Left kidney (tissue), 2 donors: ENCODE data around the gene CSTF3. TPM values are rescaled to one million over a fixed set of nuclear protein-coding genes. Genes with fewer than 3 reads are reported as not detected.
A peak's percentile ranks its signal among the peaks of the same experiment; 100 is the strongest.
"Not testable (repeated sequence)": the region's sequence is repeated elsewhere in the genome, so short reads cannot be mapped to it uniquely, and the experiment has no call there.

Source experiments
- DNase-seq: peaks from one replicate; pipeline ENCODE4 v3.0.0-alpha.2; 2013
- polyA plus RNA-seq: library from polyadenylated mRNA; unstranded; fragments of 120-200 nt; gene quantifications from one replicate; pipeline ENCODE4 v1.2.1, GENCODE V29; 2013; ENCODE audit not compliant: insufficient read length

CSTF3 gene
- polyA plus RNA-seq, 1 donor, result 67.3 TPM

- no peak for DNase-seq
Measured at GRCh38 chr11:33171251-33171650, 10.0 kb upstream of the CSTF3 start.

GRCh38 chr11:33168709-33169200 is 7.5 kb upstream of the CSTF3 start:
- no peak for DNase-seq

- DNase-seq, result no peak
Measured at GRCh38 chr11:33162831-33163230, 1.6 kb upstream of the CSTF3 start.

GRCh38 chr11:33160587-33160986 is 693 bp downstream of the CSTF3 start:
- no peak for DNase-seq

- DNase-seq, result peak; percentile 69
Measured at GRCh38 chr11:33160136-33160535, 1.1 kb downstream of the CSTF3 start.

GRCh38 chr11:33159378-33159867 is 1.9 kb downstream of the CSTF3 start:
- DNase-seq, result not testable (repeated sequence)

- no peak for DNase-seq
Measured at GRCh38 chr11:33158596-33159275, 2.5 kb downstream of the CSTF3 start.

- DNase-seq, result no peak
Measured at GRCh38 chr11:33157103-33158027, 3.9 kb downstream of the CSTF3 start.

- DNase-seq, result no peak
Measured at GRCh38 chr11:33151399-33151798, 9.9 kb downstream of the CSTF3 start.

GRCh38 chr11:33147559-33147958 is 13.7 kb downstream of the CSTF3 start:
- no peak for DNase-seq

- DNase-seq, result no peak
Measured at GRCh38 chr11:33135768-33136443, 25.4 kb downstream of the CSTF3 start.

- no peak for DNase-seq
Measured at GRCh38 chr11:33135216-33135615, 26.1 kb downstream of the CSTF3 start.

GRCh38 chr11:33134276-33134675 is 27.0 kb downstream of the CSTF3 start:
- no peak for DNase-seq

- no peak for DNase-seq
Measured at GRCh38 chr11:33133761-33134160, 27.5 kb downstream of the CSTF3 start.

- DNase-seq, result no peak
Measured at GRCh38 chr11:33132510-33132909, 28.8 kb downstream of the CSTF3 start.

- DNase-seq, result no peak
Measured at GRCh38 chr11:33128739-33129138, 32.5 kb downstream of the CSTF3 start.

GRCh38 chr11:33125611-33126010 is 35.7 kb downstream of the CSTF3 start:
- no peak for DNase-seq

- no peak for DNase-seq
Measured at GRCh38 chr11:33125025-33125424, 36.3 kb downstream of the CSTF3 start.

- not testable (repeated sequence) for DNase-seq
Measured at GRCh38 chr11:33122696-33123095, 38.6 kb downstream of the CSTF3 start.

- DNase-seq, result no peak
Measured at GRCh38 chr11:33116535-33116934, 44.7 kb downstream of the CSTF3 start.

- DNase-seq, result no peak
Measured at GRCh38 chr11:33110083-33110482, 51.2 kb downstream of the CSTF3 start.

GRCh38 chr11:33109294-33109895 is 51.9 kb downstream of the CSTF3 start:
- no peak for DNase-seq
